GM20000 (cell line): Measurements from ENCODE around the gene UBE2S.
"Not testable (repeated sequence)": the region's sequence is repeated elsewhere in the genome, so short reads cannot be mapped to it uniquely, and the experiment has no call there.

ENCODE experiments used
- DNase-seq: peaks from one replicate; pipeline ENCODE4 v3.0.0; 2012; ENCODE audit warnings: low spot score
- CTCF ChIP-seq: IDR thresholded peaks from 2 replicates; pipeline ENCODE4 v1.5.1; 2012; ENCODE audit warnings: mild to moderate bottlenecking, control low read depth; ENCODE audit errors: extremely low read depth, missing control alignments

The UBE2S gene

DNA sequence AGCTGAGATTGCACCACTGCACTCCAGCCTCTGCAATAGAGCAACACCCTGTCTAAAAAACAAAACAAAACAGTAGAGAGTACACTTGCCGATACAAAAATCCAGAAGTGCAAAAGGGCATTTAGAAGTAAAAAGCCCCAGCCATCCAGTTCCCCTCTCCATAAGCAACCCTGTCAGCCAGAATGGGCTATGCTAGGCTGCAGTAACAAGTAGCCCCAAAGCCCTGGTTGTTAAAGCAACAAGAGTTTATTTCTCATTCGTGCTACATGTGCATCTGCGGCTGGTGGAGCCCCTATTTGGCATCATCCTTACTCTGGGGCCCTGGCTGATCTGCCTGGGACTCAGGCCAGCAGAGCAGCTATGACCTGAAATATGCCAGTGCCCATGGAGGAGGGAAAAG, 16.9 kb upstream of the UBE2S start:
- DNase-seq, result no peak
- TF ChIP-seq CTCF, result no peak

DNA sequence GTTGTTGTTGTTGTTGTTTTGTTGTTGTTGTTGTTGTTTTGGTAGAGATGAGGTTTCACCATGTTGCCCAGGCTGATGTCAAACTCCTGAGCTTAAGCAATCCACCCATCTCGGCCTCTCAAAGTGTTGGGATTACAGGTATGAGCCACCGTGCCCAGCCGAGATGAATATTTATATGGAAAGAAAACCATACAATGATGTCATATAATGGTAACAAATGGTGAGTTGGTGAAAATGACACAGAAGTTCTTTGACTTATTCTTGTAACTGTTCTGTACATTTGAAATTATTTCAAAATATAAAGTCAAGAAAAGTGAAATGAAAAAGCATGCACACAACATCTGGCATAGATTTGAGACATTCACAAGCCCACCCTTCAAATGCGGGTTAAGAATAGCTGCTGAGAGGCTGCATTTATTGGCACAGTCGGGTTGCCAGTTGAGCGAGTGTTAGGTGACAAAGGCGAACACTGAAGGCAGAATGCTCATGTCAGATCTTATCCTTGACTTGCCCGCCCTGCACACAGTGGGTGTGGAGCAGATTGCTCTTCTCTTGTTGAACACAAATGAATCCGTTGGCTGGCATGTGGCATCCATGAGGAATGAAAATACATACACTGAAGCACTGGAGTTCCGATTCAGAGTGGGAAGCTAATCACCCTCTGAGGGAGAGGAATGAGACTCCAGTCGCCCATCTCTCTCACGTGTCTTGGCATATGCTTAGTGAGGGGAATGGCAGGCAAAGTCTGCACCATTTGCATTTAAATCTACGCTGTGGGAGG, 15.8 kb upstream of the UBE2S start:
- no peak for TF ChIP-seq CTCF
- no peak for DNase-seq

DNA sequence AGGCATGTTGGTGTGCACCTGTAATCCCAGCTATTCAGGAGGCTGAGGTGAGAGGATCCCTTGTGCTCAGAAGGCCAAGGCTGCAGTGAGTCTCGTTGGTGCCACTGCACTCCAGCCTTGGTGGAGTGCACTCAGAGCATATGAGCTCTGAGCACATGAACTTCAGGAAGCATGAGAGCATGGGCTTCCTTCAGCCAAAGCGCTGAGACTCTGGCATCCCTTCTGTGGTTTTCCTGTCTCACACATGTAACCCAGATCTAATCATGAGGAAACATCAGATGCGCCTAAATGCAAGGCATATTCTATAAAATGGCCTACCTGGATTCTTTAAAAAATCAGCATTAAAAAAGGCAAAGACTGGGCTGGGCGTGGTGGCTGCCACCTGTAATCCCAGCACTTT, 13.7 kb upstream of the UBE2S start:
- not testable (repeated sequence) for DNase-seq

- no peak for DNase-seq
Measured at GRCh38 chr19:55419624-55420236, 12.1 kb upstream of the UBE2S start.

DNA sequence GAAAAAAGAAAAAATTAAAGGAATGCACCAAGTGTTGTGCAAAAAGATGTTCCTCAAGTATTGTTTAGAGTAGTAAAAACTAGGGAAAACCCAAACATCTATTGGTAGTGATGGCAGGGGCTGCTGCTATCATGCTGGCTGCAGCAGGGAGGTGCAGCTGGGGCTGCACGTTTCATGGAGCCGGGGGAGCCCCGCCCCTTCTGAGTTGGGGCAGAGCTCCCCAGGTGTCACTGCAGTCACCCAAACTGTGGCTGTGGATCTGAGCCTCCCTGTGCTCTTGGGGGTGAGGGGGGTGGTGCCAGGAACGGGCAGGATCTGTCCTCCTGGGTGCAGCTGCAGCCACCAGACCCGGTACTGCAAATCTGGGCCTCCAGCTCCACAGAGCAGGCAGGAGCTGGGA, 11.5 kb upstream of the UBE2S start:
- no peak for DNase-seq
- TF ChIP-seq CTCF, result no peak

More at GRCh38 chr19:55419624-55420236, 12.1 kb upstream of the UBE2S start:
- TF ChIP-seq CTCF, result no peak

DNA sequence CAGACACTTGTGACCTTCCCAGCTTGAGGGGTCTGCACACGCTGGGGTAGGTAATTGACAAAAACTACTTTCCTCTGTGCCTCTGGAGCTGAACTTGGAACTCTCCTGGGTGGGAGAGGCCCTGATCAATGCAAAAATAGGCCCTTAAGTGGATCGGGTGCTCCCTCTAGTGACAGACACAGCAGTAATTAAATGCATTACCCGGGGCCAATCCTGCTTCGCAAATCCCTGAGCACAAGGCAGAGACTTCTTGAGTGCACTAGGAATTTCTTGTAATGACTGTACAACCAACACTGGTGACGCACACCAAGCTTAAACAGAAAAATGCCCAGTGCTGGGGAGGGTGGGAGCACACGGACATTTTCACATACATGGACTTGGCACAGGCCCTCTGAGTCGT, 10.6 kb upstream of the UBE2S start:
- DNase-seq, result peak; percentile 68
- TF ChIP-seq CTCF, result peak; percentile 58

- DNase-seq, result no peak
- TF ChIP-seq CTCF, result no peak
Measured at GRCh38 chr19:55410168-55410567, 2.6 kb upstream of the UBE2S start.

GRCh38 chr19:55409179-55409578, 1.6 kb upstream of the UBE2S start:
- DNase-seq, result not testable (repeated sequence)
